Measurements from ENCODE around the gene GADL1.

The GADL1 gene

GRCh38 chr3:30696403-30696819 is 198.1 kb downstream of the GADL1 start:
- Histone ChIP-seq H3K9ac (ENCODE audit: low read length) (no peak overlapping the region), H4K20me1 (ENCODE audit: insufficient read depth, low read length) (no peaks in the 10 kb centered on the region), H3K27ac (ENCODE audit: low read depth, low read length, poor library complexity, severe bottlenecking) (no peak overlapping the region), H3K27me3 (ENCODE audit: insufficient read depth, low read length) (no peaks in the 10 kb centered on the region), H3K4me2 (ENCODE audit: low read length) (no peak overlapping the region), H3K4me3 (ENCODE audit: low read depth, low read length, poor library complexity, severe bottlenecking) (no peak overlapping the region), H3K9me2 (ENCODE audit: low read depth, low read length) (no peaks in the 10 kb centered on the region), H2AFZ (ENCODE audit: low read length) (no peak overlapping the region), H3F3A (ENCODE audit: insufficient read depth, low read length) (no peaks in the 10 kb centered on the region), H3K79me2 (ENCODE audit: insufficient read depth, low read length) (no peaks in the 10 kb centered on the region), H3K36me3 (ENCODE audit: insufficient read depth, low read length) (peaks cover 46% of the 10 kb centered on the region; the same call in 1 of the 2 replicates), H3K9me3 (ENCODE audit: low read length) (no peaks in the 10 kb centered on the region), H3K4me1 (ENCODE audit: insufficient read depth, low read length, severe bottlenecking) (no peaks in the 10 kb centered on the region)
- TF ChIP-seq EZH2 (IDR thresholded peaks at IDR 0.05; ENCODE audit: borderline replicate concordance, low read length) (no peak), CTCF (IDR thresholded peaks at IDR 0.05; ENCODE audit: low read length) (no peak)

GRCh38 chr3:30695302-30696061 is 199.0 kb downstream of the GADL1 start:
- Histone ChIP-seq H3K79me2 (ENCODE audit: insufficient read depth, low read length) (no peaks in the 10 kb centered on the region), H4K20me1 (ENCODE audit: insufficient read depth, low read length) (no peaks in the 10 kb centered on the region), H3K27ac (ENCODE audit: low read depth, low read length, poor library complexity, severe bottlenecking) (no peak overlapping the region), H3K27me3 (ENCODE audit: insufficient read depth, low read length) (no peaks in the 10 kb centered on the region), H3K36me3 (ENCODE audit: insufficient read depth, low read length) (peaks cover 55% of the 10 kb centered on the region; the same call in 1 of the 2 replicates), H3K9ac (ENCODE audit: low read length) (no peak overlapping the region), H3K4me2 (ENCODE audit: low read length) (no peak overlapping the region), H3K9me3 (ENCODE audit: low read length) (no peaks in the 10 kb centered on the region), H2AFZ (ENCODE audit: low read length) (no peak overlapping the region), H3F3A (ENCODE audit: insufficient read depth, low read length) (no peaks in the 10 kb centered on the region), H3K4me3 (ENCODE audit: low read depth, low read length, poor library complexity, severe bottlenecking) (no peak overlapping the region), H3K9me2 (ENCODE audit: low read depth, low read length) (no peaks in the 10 kb centered on the region), H3K4me1 (ENCODE audit: insufficient read depth, low read length, severe bottlenecking) (no peaks in the 10 kb centered on the region)
- no peak for TF ChIP-seq CTCF (IDR thresholded peaks at IDR 0.05; ENCODE audit: low read length)
- TF ChIP-seq EZH2 (IDR thresholded peaks at IDR 0.05; ENCODE audit: borderline replicate concordance, low read length) = no peak

DNA sequence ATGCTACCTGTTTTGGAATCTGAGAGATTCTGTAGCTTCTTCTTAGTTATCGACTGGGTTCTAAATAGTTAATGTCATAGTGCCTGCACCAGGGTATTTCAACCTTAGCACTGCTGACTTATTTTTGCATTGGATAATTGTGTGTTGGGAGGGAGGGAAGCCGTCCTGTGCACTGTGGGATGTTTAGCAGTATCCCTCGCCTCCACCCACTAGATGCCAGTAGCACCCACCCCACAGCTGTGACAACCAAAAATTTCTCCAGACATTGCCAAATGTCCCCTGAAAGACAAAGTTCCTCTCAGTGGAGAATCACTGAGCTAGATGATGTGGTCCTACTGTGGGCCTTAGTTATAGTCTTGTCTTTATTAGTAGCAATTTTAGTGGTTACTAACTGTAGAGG is 199.8 kb downstream of the GADL1 start:
- Histone ChIP-seq H3K4me2 (ENCODE audit: low read length) (no peak overlapping the region), H3K4me3 (ENCODE audit: low read depth, low read length, poor library complexity, severe bottlenecking) (no peak overlapping the region), H3K9me3 (ENCODE audit: low read length) (no peaks in the 10 kb centered on the region), H3K9ac (ENCODE audit: low read length) (no peak overlapping the region), H3K36me3 (ENCODE audit: insufficient read depth, low read length) (peaks cover 64% of the 10 kb centered on the region; the same call in 1 of the 2 replicates), H3K79me2 (ENCODE audit: insufficient read depth, low read length) (no peaks in the 10 kb centered on the region), H3K27ac (ENCODE audit: low read depth, low read length, poor library complexity, severe bottlenecking) (no peak overlapping the region), H3K4me1 (ENCODE audit: insufficient read depth, low read length, severe bottlenecking) (no peaks in the 10 kb centered on the region), H3K27me3 (ENCODE audit: insufficient read depth, low read length) (no peaks in the 10 kb centered on the region), H4K20me1 (ENCODE audit: insufficient read depth, low read length) (no peaks in the 10 kb centered on the region), H2AFZ (ENCODE audit: low read length) (no peak overlapping the region), H3F3A (ENCODE audit: insufficient read depth, low read length) (no peaks in the 10 kb centered on the region), H3K9me2 (ENCODE audit: low read depth, low read length) (no peaks in the 10 kb centered on the region)
- TF ChIP-seq EZH2 (IDR thresholded peaks at IDR 0.05; ENCODE audit: borderline replicate concordance, low read length) (no peak), CTCF (IDR thresholded peaks at IDR 0.05; ENCODE audit: low read length) (no peak)

Data from OCI-LY1 (cell line).